Cardiac muscle cell (in vitro differentiated cells and primary cell): ENCODE results near the gene HSF4. TPM values are rescaled to one million over a fixed set of nuclear protein-coding genes. Genes with fewer than 3 reads are reported as not detected.

ENCODE experiments used
- DNase-seq, 2 donors: peaks; one replicate each; pipeline versions ENCODE4 v3.0.0 to v3.0.0-alpha.2; 2010 to 2017; ENCODE audit warnings: low read depth in 1 of 2, low spot score in 1 of 2
- H3K27ac ChIP-seq: fragments of 200-600 bp; sonication (generic); 2 replicates; pipeline ENCODE4 v1.5.1; 2016
- H3K27me3 ChIP-seq: fragments of 200-600 bp; sonication (generic); 2 replicates; pipeline ENCODE4 v1.6.0; 2016; ENCODE audit warnings: control low read depth
- H3K36me3 ChIP-seq: fragments of 200-600 bp; sonication (generic); 2 replicates; pipeline ENCODE4 v1.5.1; 2016; ENCODE audit warnings: control low read depth
- H3K4me1 ChIP-seq: fragments of 200-600 bp; sonication (generic); 2 replicates; pipeline ENCODE4 v1.8.1; 2017; ENCODE audit warnings: low read depth, mild to moderate bottlenecking, mixed run types
- H3K4me3 ChIP-seq: fragments of 200-600 bp; sonication (generic); 2 replicates; pipeline ENCODE4 v1.5.1; 2016; ENCODE audit warnings: mild to moderate bottlenecking
- H3K9me3 ChIP-seq: fragments of 200-600 bp; sonication (generic); 2 replicates; pipeline ENCODE4 v1.5.1; 2017; ENCODE audit warnings: low read depth, mild to moderate bottlenecking, control low read depth
- polyA plus RNA-seq: library from polyadenylated mRNA; unstranded; fragments of >200 nt; fragmentation: Nextera tagmentation; extraction: Ambion mirVana; gene quantifications from 2 replicates; pipeline ENCODE4 v1.2.1, GENCODE V29; 2016
- total RNA-seq: library from RNA; depleted of rRNA; stranded (reverse); fragments of >200 nt; gene quantifications from 2 replicates; pipeline ENCODE4 v1.2.3, GENCODE V29; 2016
- TF ChIP-seq, protein P1 (sequence below): IDR thresholded peaks from 2 replicates; pipeline ENCODE4 v1.5.1; 2012; ENCODE audit warnings: low read depth, mild to moderate bottlenecking, low read length

Gene HSF4
- total and polyA plus RNA-seq, 2 experiments from 2014 or later, result 1.7 to 7.9 TPM

DNA sequence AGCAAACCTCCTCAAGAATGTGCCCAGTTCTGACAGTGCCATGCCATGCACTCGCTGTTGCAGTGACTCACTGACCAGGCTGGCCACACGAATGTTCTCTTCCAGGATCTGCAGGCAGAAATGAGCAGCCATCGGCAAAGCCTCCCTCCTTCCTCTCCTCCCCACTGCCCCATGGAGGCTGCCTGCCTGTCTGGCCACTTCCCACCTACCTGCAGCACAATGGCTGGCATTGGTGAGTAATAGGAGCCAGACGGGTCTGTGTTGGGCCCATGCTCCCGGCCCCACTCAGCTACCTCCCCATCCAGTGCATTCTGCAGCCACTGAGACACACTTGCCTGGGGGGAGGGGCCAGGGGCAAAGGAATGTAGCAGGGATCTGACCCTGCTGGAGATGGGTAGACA lies 22.0 kb downstream of the HSF4 start:
- Histone ChIP-seq H3K27me3 (peaks cover 7% of the 10 kb centered on the region), H3K27ac (no peak overlapping the region), H3K4me1 (peaks cover 4% of the 10 kb centered on the region), H3K4me3 (no peak overlapping the region), H3K9me3 (no peaks in the 10 kb centered on the region), H3K36me3 (no peaks in the 10 kb centered on the region)
- no peak for DNase-seq
- TF ChIP-seq, protein P1, sequence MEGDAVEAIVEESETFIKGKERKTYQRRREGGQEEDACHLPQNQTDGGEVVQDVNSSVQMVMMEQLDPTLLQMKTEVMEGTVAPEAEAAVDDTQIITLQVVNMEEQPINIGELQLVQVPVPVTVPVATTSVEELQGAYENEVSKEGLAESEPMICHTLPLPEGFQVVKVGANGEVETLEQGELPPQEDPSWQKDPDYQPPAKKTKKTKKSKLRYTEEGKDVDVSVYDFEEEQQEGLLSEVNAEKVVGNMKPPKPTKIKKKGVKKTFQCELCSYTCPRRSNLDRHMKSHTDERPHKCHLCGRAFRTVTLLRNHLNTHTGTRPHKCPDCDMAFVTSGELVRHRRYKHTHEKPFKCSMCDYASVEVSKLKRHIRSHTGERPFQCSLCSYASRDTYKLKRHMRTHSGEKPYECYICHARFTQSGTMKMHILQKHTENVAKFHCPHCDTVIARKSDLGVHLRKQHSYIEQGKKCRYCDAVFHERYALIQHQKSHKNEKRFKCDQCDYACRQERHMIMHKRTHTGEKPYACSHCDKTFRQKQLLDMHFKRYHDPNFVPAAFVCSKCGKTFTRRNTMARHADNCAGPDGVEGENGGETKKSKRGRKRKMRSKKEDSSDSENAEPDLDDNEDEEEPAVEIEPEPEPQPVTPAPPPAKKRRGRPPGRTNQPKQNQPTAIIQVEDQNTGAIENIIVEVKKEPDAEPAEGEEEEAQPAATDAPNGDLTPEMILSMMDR, result no peak

- H3K27me3 ChIP-seq, result peaks cover 7% of the 10 kb centered on the region
- TF ChIP-seq, protein P1, result no peak
- H3K4me1 ChIP-seq, result peaks cover 4% of the 10 kb centered on the region
- DNase-seq, result no peak
- no peaks in the 10 kb centered on the region for H3K9me3 ChIP-seq
- no peak overlapping the region for H3K27ac ChIP-seq
- no peak overlapping the region for H3K4me3 ChIP-seq
- H3K36me3 ChIP-seq, result no peaks in the 10 kb centered on the region
Observed at GRCh38 chr16:67187175-67187890, 22.8 kb downstream of the HSF4 start.

DNA sequence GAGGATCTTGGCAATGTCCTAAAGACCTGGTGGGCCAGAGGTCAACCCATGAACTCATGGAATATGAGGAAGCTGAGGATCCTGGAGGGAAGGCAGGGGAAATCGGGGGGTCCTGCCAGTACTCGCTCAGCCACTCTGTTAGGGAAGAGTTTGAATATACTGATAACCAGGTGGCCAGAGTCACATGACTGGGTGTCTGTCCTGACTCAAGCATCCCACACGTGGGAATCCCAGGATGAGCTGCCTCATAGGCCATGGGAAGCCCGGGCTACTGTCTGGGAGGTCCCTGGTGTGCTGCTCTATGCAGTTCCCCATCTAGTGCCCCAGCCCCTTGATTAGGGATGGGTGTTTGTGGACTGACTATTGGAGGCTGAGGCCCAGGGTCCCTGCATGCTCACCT lies 23.8 kb downstream of the HSF4 start:
- Histone ChIP-seq H3K9me3 (no peaks in the 10 kb centered on the region), H3K4me1 (peaks cover 7% of the 10 kb centered on the region), H3K27ac (no peak overlapping the region), H3K36me3 (no peaks in the 10 kb centered on the region), H3K4me3 (no peak overlapping the region), H3K27me3 (peaks cover 7% of the 10 kb centered on the region)
- TF ChIP-seq, protein P1, result no peak
- DNase-seq, result no peak

DNA sequence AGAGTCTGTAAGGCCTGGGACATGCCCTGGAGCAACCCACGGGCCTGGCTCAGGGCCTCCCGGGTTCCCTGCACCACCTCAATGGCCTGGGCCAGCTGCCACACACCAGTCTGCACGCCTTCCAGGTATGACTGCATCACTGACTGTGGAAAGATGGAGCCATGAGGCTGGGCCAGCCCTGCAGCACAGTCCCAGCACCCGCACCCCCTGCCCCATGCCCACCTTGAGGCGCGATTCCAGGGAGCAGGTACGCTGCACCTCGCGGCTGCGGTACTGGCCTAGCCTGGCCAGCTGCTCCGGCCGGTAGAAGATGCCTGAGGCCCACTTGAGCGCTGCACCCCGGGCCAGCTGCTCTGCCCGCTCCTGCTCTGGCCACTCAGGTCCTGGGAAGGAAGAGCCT lies 24.3 kb downstream of the HSF4 start:
- Histone ChIP-seq H3K27me3 (peaks cover 7% of the 10 kb centered on the region), H3K4me1 (peaks cover 7% of the 10 kb centered on the region), H3K27ac (no peak overlapping the region), H3K9me3 (no peaks in the 10 kb centered on the region), H3K36me3 (no peaks in the 10 kb centered on the region), H3K4me3 (no peak overlapping the region)
- DNase-seq, result no peak
- TF ChIP-seq, protein P1, result no peak

DNA sequence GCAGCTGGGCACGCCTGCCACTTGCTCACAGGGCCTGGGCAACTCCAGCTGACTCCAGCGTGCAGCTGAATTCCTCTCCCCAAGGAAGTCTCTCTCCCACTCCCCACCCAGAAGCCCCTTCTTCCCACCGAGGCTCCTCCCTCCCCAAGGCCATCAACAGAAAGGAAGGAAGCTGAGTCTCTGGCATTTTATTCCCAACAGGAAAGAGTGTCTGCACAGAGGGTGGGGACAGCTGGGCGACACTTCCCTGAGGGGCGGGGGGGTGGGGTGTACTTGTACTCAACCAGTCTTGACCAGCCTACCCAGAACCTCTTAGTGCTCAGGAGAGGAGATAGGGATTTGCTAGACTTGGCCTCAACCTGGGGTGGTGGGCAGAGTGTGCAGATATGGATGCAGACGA lies 25.5 kb downstream of the HSF4 start, which contains the start of gene EXOC3L1:
EXOC3L1 (minus strand) TSS at position 96 of the 400 bp plus-strand sequence. CDS start 460 bp downstream, outside the sequence.
- Histone ChIP-seq H3K9me3 (no peaks in the 10 kb centered on the region), H3K27ac (no peak within 1 kb of the TSS), H3K27me3 (peaks cover 2% of the 10 kb centered on the region), H3K36me3 (peaks cover 6% of the 10 kb centered on the region), H3K4me1 (peaks cover 7% of the 10 kb centered on the region), H3K4me3 (no peak within 1 kb of the TSS)
- DNase-seq, result no peak
- TF ChIP-seq, protein P1, result no peak
